Measurements from ENCODE around the gene NMNAT2. TPM values are rescaled to one million over a fixed set of nuclear protein-coding genes. Genes with fewer than 3 reads are reported as not detected.
A peak's percentile ranks its signal among the peaks of the same experiment; 100 is the strongest.

The NMNAT2 gene
- total RNA-seq, 1 donor from 2014 or later: 2.2 TPM

- no peak for DNase-seq (ENCODE audit: extremely low spot score, unreplicated experiment)
- Mint-ChIP-seq H3K27me3 (ENCODE audit: unreplicated experiment) (peaks cover 11% of the 10 kb centered on the region), H3K4me1 (ENCODE audit: unreplicated experiment) (peaks cover 41% of the 10 kb centered on the region), H3K4me3 (ENCODE audit: unreplicated experiment) (peak overlapping the region; percentile 42), H3K36me3 (ENCODE audit: unreplicated experiment) (no peaks in the 10 kb centered on the region), H3K27ac (ENCODE audit: unreplicated experiment) (peak overlapping the region; percentile 5), H3K9me3 (ENCODE audit: unreplicated experiment) (no peaks in the 10 kb centered on the region)
- TF ChIP-seq CTCF (IDR thresholded peaks at IDR 0.05): no peak
Observed at GRCh38 chr1:183331091-183331742, 87.0 kb downstream of the NMNAT2 start.

- Mint-ChIP-seq H3K9me3 (ENCODE audit: unreplicated experiment) (no peaks in the 10 kb centered on the region), H3K27me3 (ENCODE audit: unreplicated experiment) (peaks cover 11% of the 10 kb centered on the region), H3K36me3 (ENCODE audit: unreplicated experiment) (no peaks in the 10 kb centered on the region), H3K4me1 (ENCODE audit: unreplicated experiment) (peaks cover 41% of the 10 kb centered on the region), H3K4me3 (ENCODE audit: unreplicated experiment) (no peak overlapping the region), H3K27ac (ENCODE audit: unreplicated experiment) (no peak overlapping the region)
- TF ChIP-seq CTCF (IDR thresholded peaks at IDR 0.05): no peak
- no peak for DNase-seq (ENCODE audit: extremely low spot score, unreplicated experiment)
Observed at GRCh38 chr1:183330335-183330734, 87.8 kb downstream of the NMNAT2 start.

GRCh38 chr1:183328371-183328770 lies 89.8 kb downstream of the NMNAT2 start:
- no peak for TF ChIP-seq CTCF (IDR thresholded peaks at IDR 0.05)
- no peaks in the 10 kb centered on the region for H3K9me3 Mint-ChIP-seq (ENCODE audit: unreplicated experiment)

DNA sequence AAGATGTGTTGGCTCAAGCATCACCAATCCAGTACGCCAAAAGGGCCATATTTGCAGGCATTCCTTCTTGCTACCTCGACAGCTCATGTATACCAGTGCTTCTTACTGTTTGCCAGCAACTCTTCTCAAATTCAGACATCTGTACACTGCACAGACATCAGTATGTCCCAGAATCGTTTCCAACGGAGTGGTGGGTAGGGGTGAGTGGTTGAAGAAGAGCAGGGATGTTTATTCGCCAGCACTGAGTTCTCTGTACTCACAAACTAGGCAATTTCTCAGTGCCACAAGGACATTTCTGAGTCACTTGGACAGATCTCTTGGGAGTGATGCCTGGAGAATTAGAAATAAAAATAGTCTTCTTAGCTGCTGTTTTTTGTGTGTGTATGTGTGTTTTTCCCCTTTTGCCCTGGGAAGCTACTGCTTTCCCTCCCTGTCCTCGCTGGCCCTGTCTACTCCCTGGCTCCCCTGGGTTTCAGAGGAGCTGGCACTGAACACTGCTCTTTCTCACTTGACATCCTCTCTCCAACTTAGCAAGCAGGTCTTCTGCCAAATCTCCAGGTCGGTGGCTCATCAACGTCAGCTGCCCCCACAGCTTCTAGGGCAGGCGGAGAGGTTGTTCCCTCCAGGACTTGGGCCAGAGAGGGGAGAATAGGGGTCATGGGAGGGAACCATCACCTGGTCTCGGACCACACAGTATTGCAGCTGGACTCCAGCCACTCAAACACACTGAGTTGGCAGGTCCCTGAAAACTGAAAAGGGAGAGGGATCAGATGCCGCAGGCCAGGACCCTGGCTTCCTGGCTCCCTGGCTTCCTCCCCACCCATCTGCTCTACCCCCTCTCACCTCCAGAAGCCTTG lies 90.5 kb downstream of the NMNAT2 start:
- DNase-seq (ENCODE audit: extremely low spot score, unreplicated experiment): no peak
- Mint-ChIP-seq H3K27me3 (ENCODE audit: unreplicated experiment) (peaks cover 11% of the 10 kb centered on the region), H3K36me3 (ENCODE audit: unreplicated experiment) (no peaks in the 10 kb centered on the region), H3K4me3 (ENCODE audit: unreplicated experiment) (no peak overlapping the region), H3K9me3 (ENCODE audit: unreplicated experiment) (no peaks in the 10 kb centered on the region), H3K27ac (ENCODE audit: unreplicated experiment) (peak overlapping the region; percentile 42), H3K4me1 (ENCODE audit: unreplicated experiment) (peaks cover 43% of the 10 kb centered on the region)
- no peak for TF ChIP-seq CTCF (IDR thresholded peaks at IDR 0.05)

More at GRCh38 chr1:183328371-183328770, 89.8 kb downstream of the NMNAT2 start:
- Mint-ChIP-seq H3K4me1 (ENCODE audit: unreplicated experiment) (peaks cover 44% of the 10 kb centered on the region), H3K4me3 (ENCODE audit: unreplicated experiment) (no peak overlapping the region), H3K27ac (ENCODE audit: unreplicated experiment) (no peak overlapping the region), H3K36me3 (ENCODE audit: unreplicated experiment) (no peaks in the 10 kb centered on the region), H3K27me3 (ENCODE audit: unreplicated experiment) (peaks cover 11% of the 10 kb centered on the region)
- DNase-seq (ENCODE audit: extremely low spot score, unreplicated experiment): no peak

Measured in osteocyte (in vitro differentiated cells).